ELF-1 (cell line): ENCODE results near the gene PLEKHM3.
A peak's percentile ranks its signal among the peaks of the same experiment; 100 is the strongest.

Experiments used
- DNase-seq: peaks from one replicate; pipeline ENCODE4 v3.0.0-alpha.2; 2016; ENCODE audit warnings: low read depth, low spot score

PLEKHM3 gene, protein sequence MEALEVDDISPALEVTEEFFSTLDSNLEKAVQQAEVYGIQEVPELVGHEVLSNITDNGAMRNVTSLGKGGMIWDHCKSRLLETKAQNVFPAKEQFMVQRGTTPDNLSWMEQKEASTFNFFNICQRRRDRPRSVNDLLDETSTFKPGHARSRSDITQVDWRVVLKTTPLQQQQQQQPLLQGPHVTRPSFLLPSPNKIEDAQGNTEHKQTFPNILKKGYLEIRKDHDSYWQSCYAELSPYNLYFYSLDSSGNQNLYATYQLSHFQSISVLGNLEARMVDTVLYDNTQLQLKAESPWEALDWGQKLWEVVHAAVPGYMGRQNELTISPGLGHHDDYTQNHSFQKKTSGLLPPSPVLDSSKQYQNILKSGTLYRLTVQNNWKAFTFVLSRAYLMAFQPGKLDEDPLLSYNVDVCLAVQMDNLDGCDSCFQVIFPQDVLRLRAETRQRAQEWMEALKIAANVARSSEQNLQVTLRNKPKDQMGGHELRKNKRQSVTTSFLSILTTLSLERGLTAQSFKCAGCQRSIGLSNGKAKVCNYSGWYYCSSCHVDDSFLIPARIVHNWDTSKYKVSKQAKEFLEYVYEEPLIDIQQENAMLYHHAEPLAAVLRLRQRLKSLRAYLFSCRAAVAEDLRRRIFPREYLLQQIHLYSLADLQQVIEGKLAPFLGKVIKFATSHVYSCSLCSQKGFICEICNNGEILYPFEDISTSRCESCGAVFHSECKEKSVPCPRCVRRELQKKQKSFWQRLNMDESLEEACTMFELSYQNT

DNA sequence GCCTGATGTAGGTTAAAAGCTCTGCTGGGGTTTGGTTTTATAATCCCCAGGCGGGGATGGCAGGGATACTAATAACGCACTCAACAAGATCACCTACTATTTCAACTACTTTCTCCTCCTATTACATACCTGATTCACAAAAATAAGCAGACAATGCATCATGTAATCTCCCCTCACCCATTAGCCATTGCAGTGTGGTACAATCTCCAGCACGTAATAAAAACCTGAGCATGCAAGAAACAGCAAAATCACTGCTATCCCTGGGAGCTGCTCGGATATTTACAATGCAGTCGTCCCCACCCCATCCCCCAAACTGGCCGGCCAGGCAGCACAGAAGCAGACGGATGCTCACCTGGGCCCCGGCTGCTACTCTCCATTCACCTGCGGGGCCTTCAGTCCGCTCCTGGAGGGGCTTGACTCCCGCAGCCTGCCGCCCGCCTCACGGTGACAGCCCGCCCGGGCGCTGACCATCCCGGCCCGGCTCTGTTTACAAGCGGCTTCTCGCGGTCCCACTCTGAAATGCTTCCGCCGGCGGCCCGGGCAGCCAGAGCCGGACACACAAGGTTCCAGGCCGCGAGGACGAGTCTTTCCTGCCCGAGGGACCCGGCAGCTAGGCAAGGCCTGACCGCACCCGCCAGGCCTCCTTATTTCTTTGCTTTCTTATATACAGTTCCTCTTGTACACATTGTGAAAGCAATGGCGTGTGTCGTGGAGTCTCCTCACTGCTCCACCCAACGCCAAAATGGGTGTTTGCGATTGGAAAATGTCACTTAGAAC is at the start of gene PLEKHM3:
Gene PLEKHM3 (minus strand): TSS at position 491 of the 777 bp plus-strand sequence. CDS start 23,888 bp downstream, outside the sequence.
- DNase-seq, result peak; percentile 93

DNA sequence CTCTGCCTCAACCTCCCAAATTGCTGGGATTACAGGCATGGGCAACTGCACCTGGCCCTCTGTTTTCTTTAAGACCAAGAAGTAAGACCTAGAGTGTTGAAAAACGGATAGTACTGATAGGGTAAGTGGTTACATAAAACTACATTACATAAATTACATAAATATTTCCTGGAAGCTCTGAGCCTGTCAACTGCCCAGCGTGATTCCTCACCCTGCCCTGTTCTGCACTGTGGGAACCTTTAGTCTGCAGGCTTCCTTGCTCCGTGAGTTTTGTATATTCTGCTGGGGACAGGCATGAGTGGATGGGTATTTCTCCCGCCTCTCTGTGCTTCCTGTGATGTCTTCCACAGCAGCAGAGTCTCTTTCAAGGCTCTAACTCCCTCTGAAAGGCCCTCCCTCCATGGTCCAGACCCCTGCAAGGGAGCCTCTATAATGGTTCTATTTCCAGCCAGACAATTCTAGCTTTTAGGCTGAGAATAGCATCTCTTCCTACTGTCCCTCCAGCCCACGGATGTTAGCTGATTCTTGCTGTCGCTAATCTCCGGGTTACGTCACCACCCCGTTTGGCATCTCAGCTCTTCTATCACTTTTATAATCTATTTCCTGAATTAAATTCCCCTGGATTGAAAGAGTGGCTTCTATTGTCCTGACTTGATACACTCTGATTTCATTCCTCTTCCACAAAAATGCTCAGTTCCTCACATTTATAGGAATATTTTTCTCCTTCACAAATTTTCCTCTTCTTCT is 49.5 kb upstream of the PLEKHM3 start:
- no peak for DNase-seq

DNA sequence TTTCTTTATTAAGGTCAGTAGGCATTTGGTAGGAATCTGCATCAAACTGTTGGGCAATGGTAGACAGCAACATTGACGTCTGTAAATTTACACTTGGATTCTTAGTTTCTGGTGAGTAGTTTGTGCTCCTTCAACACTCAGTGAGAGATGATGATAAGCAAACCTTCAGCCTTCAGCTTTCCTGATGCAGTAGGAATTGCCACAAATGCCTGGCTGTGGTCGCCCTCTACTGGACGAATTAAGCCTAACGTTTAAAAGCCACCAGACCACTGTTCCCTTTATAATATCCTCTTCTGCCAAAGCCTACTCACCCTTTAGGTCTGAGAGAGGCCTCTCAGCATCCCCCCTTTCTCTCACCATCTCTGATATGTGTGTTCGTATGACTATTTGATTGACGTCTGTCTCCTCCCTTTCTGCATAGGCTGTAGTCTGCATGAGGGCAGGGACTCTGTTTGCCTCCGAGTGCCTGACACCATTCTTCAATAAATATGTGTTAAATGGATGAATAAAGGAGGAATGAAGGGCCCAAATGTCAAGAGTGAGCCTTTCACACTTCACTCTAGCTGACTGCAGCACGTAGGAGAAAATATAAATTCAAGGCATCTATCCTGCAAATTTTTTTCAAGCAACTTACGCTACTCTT is 47.0 kb upstream of the PLEKHM3 start:
- peak; percentile 84 for DNase-seq

DNA sequence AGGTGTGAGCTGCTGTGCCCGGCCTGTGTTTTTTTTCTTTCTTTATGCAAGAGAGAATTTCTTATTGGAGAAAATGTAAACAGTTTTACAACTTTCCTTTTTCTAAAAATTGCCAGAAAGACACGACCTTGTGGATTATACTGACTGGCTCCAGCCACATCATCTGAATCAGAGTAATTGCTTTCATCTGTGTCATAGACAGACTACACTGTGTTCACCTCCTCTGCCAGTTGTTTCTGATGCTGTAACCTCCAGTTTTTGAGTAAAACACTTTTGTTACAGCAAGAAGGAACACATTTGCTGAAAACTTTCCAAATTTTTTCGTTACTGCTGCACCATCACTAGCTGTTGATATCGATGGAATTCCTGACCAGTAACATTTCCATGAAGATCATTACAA is 43.9 kb upstream of the PLEKHM3 start:
- no peak for DNase-seq

DNA sequence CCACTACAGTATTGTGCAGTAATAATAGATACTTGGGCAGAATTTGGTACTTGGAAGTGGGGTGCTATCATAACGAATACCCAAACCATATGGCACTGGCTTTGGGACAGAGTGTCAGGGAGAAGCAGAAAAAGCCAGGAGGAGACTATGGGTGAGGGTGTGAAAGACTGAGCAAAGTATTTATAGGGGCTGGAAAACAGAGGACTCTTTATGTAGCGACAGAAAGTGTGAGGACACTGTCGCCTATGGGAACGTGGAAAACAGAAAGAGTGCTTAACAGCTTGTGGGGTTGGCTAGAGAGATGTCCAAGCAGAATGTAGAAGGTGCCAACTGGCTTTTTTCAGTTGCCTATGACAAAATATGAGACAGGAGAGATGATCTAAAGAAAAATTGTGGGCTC is 40.7 kb upstream of the PLEKHM3 start:
- no peak for DNase-seq

DNA sequence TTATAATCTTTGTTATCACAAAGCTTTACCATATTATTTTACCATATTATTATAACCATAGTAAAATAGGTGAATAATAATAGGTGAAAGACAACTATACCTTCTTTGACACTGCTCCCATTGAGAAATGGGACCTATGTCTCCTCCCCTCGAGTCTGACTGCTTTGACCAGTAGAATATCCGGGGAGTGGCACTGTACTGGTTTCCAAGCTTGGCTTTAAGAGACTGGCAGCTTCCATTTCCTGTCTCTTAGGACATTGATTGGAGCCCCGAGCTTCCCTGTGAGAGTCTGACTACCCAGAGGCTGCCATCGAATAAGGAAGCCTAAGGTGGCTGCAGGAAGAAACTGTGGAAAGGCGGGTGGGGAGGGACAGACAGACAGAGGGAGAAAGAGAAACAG is 40.1 kb upstream of the PLEKHM3 start:
- DNase-seq, result no peak

DNA sequence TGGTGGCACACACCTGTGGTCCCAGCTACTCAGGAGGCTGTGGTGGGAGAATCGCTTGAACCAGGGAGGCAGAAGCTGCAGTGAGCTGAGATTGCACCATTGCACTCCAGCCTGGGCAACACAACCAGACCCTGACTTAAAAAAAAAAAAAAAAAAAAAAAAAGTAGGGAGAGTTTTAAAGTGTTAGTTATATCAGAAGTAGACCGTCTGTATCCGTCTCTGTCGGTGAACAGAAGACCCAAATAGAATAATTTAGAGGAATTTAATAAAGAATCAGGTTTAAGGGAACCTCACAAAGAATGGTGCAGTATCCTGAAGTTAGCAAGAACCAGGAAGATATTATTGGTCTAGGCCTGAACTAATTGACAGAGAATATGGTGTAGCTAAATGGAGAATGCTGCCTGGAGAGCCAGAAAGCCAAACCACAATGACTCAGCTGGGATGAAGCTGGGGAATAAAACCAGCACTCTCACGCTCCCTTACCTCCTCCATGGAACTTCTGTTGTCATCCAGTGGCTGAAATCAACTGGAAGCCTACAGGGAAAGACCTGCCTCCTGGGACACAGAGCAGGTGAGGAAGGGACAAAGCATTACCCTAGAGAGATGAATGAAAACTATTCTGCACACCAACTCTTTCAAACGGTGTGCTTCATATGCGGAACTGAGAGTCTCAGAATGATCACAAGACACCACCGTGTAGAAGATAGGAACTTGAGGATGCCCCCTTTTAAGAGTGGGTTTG is 39.1 kb upstream of the PLEKHM3 start:
- no peak for DNase-seq

DNA sequence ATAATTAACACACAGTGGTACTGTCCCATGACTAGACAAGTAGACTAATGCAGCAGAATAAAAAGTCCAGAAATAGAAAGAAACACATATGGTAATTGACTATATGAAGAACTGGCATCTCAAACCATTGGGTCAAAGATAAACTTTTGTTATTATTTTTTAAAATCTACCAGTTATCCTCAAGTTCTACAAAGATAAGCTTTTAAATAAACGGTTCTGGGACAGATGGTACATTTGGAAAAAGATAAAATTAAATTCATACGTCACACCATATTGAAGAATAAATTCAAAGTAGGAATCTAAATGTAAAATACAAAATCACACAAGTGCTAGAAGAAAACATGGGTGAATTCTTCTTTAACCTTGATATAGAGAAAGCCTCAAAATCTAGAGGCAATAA is 37.6 kb upstream of the PLEKHM3 start:
- no peak for DNase-seq

DNA sequence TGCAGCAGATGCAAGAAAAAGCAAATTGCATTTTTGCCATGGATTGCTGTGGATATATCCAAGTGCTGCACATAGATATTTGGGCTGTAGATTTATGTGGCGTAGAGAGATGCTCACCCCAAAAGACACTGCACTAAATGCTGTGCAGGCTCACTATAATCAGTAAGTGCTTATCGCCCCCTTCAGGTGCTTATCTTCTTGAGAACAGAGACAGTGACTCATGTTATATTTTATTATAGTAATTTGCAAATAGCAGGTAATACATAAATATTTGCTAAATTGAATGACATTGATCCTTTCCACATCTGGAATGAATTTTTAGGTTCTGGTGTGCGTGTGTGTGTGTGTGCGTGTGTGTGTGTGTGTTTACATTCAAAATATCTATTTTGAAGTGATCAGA is 36.8 kb upstream of the PLEKHM3 start:
- DNase-seq, result no peak

DNA sequence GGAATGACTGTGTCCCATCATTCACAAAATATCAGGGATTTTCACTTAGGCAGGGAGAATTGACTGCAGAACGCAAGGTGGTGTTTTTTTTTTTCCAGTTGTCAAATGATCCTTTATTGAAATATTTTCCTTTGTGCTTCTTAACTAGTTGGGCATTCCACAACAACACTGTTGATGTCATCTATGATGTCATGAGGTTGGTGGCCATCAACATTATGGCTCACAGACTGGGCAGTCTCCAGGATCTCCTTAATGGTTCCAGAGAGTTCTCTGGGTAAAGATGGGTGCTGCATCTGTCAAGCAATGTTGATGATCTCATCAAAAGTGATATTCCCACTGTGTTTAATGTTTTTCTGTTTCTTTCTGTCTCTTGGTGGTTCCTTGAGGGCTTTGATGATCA is 31.8 kb upstream of the PLEKHM3 start:
- DNase-seq, result no peak

DNA sequence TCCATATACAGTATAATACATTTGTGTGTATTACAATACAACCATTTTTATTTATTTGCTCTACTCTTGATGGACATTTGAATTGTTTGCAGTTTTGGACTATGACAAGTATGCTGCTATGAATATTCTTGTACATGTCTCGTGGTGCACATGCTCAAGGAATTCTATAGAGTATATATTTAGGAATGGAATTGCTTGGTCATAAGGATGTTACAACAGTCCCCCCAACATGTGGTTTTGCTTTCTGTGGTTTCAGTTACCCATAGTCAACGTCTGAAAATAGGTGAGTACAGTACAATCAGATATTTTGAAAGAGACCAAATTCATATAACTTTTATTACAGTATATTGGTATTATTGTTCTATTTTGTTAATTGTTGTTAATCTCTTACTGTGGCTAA is 24.1 kb upstream of the PLEKHM3 start:
- no peak for DNase-seq

DNA sequence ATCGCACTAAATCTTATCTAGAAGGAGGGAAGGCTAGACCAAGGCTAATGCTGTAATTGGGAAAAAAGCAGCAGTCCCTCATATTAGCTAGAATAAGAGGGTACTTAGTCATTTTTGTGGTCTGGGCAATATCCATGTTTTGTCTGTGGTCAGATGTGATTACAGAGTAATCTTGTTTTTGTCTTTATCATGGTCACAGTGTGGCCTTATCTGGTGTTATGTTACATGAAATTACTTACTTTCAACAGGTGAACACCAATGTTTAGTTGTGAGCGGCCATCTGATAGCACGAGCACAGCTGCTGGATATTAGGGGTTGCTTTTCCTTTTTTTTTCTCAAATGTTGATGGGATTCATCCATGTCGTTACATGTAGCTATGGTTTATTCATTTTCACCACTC is 23.7 kb upstream of the PLEKHM3 start:
- no peak for DNase-seq

DNA sequence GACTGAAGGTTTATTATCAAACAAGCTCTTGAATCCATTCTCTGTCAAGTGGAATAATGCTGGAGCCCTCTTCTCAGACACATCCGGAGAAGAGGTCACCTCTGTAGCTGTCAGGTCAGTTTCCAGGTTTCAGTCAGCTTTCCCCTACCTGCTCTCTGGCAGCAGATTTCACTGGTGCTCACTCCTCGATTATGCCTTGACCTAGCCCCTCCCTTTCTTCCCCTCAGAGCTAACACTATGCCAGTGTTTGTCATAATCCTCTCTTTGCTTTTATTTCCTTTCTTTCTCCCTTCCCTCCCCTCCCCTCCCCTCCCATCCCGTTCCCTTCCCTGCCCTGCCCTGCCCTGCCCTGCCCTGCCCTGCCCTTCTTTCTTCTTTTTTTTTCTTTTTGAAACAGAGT is 22.5 kb upstream of the PLEKHM3 start:
- DNase-seq, result no peak

DNA sequence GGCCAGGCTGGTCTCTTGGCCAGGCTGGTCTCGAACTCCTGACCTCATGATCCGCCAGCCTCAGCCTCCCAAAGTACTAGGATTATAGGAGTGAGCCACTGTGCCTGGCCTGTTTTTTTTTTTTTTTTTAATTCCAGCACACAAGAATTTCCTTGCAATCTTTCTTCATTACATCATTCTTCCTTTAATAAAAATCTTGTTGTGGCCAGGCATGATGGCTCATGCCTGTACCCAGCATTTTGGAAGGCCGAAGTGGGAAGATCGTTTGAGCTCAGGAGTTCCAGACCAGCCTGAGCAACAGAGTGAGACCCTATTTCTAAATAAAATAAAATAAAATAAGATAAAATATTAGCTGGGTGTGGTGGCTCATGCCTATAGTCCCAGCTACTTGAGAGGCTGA is 21.4 kb upstream of the PLEKHM3 start:
- no peak for DNase-seq

DNA sequence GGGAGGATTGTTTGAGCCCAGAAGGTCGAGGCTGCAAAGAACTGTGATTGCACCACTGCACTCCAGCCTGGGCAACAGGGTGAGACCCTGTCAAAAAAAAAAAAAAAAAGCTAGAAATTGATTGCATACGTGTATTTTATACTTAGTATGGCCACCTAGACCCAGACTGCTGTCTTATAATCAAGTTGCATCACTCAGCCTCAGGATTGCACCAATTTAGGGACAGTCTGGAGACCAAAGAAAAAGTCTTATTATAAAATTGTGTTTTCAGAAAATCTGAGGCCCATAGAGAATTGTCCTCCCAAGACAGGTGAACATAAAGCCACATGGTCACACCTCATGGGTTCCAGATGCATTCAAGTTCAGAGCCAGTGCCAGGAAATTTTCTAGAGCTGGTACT is 17.1 kb upstream of the PLEKHM3 start:
- no peak for DNase-seq

DNA sequence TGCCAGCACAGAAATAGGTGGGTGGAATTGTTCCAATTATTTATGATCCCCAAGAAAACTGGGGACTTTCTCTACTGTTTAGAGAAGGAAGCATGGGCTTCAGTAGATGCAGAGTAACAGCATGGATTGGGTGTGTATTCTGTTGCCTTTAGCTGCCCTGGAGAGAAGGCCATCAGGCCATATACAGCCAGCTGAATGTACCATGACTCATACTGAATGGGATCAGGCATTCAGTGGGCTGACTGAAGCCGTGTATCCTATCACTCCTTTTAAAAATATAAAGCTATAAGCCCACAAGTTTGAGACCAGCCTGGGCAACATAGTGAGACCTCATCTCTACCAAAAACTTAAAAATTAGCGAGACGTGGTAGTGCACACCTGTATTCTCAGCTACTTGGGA is 16.7 kb upstream of the PLEKHM3 start:
- DNase-seq, result no peak

DNA sequence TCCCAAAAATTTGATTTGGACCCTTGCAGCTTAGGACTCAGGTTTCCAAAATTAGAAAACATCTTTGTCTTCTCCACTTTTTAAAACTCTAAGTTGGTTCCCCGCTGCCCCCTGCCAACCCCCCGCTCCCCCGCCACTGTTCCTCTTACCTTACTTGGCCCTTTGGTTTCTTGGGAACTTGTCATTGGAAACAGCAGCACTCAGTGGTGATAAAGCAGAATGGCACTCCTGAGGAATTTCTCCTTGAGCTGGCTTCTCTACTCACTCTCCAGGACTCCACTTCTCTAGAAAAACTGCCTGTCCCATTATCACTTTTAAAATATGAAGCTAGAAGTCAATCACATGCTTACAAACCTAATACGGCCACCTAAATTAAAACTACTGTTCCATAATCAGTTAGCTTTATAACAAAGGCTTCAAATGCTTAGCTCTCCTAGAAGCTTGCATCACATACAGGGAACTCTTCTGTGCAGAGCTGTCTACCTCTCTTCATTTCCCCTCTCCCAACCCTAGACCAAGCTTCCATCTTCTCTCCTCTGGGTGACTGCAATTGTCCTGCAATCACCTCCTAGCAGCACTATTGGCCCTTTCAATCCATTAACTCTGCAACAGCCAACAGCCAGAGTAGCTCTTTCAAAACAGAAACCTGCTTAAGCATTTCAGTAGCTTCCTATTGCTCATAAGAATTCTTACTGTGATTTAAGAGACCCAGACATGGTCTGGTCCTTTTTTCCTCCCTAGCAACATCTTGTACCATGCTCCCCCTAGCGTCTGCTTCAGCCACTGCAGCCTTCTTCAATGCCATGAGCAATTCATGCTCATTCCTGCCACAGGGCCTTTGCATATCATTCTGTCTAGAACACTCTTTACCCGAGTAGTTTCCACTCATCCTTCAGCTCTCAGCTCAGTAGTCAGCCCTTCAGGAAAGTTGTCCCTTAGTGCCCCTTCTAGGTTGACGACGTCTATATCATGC is 15.2 kb upstream of the PLEKHM3 start:
- peak; percentile 73 for DNase-seq

DNA sequence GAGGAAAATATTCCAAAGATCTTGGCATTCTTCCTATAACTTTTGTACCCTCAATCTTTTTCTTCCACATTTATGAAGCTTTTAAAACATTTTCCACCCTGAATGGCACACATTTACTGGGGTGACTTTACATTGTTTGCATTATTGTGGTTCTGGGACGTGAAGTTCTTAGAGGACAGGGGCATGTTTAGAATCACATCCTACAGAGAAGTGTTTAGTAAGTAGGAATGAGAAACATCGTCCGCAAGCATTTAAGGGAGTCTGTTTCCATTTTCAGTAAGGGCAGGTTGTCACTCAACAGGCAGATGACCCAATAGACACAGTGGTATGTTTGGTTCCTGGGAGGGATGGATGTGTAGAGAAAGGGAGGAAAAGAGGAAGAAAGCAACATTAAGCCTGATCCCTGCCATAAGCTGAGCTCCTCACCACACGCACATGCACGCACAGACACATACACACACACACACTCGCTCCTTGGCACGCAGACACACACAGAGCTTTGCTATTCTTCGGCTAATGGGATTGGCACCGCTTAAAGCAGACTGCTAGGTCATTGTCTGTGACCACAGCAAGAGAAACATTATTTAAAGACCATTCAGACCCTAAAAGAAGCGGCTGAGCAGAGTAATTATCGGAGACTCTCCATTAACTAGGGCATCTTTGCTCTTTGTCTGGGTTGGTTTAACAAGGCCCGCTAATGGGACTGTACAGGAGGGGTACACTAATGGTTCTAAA is 14.2 kb upstream of the PLEKHM3 start:
- DNase-seq, result no peak
